Kidney epithelial cell (primary cell): ENCODE data around the gene EHD1. TPM values are rescaled to one million over a fixed set of nuclear protein-coding genes. Genes with fewer than 3 reads are reported as not detected.
A peak's percentile ranks its signal among the peaks of the same experiment; 100 is the strongest.

Source experiments
- DNase-seq: peaks from one replicate; pipeline ENCODE4 v3.0.0-alpha.2; 2010; ENCODE audit warnings: low read depth
- H3K27me3 ChIP-seq: 2 replicates; pipeline ENCODE4 v1.6.0; 2011; ENCODE audit warnings: low read length; ENCODE audit not compliant: control insufficient read depth, insufficient read depth
- H3K36me3 ChIP-seq: 2 replicates; pipeline ENCODE4 v1.5.1; 2011; ENCODE audit warnings: low read length; ENCODE audit not compliant: control insufficient read depth, insufficient read depth
- H3K4me3 ChIP-seq: 2 replicates; pipeline ENCODE4 v1.5.1; 2011; ENCODE audit warnings: low read depth, mild to moderate bottlenecking, control low read depth, low read length
- CTCF ChIP-seq: IDR thresholded peaks from 2 replicates; pipeline ENCODE4 v1.5.1; 2011; ENCODE audit warnings: mild to moderate bottlenecking, moderate library complexity, low read length, control low read depth, inconsistent platforms; ENCODE audit not compliant: insufficient read depth, poor library complexity, severe bottlenecking
- total RNA-seq: library from RNA; depleted of rRNA; stranded (reverse); fragments of >200 nt; gene quantifications from 2 replicates; pipeline ENCODE4 v1.2.3, GENCODE V29; 2015

Gene EHD1
- total RNA-seq, 1 donor from 2014 or later = 100 TPM

GRCh38 chr11:64871492-64871891, 6.9 kb downstream of the EHD1 start:
- no peak overlapping the region for H3K4me3 ChIP-seq
- peaks cover 6% of the 10 kb centered on the region for H3K36me3 ChIP-seq
- H3K27me3 ChIP-seq = no peaks in the 10 kb centered on the region
- DNase-seq = no peak
- no peak for TF ChIP-seq CTCF

GRCh38 chr11:64870893-64871466, 7.4 kb downstream of the EHD1 start:
- no peak for TF ChIP-seq CTCF
- H3K27me3 ChIP-seq = no peaks in the 10 kb centered on the region
- no peak for DNase-seq
- peaks cover 6% of the 10 kb centered on the region for H3K36me3 ChIP-seq
- no peak overlapping the region for H3K4me3 ChIP-seq

- H3K36me3 ChIP-seq = peaks cover 6% of the 10 kb centered on the region
- no peak overlapping the region for H3K4me3 ChIP-seq
- no peak for DNase-seq
- no peak for TF ChIP-seq CTCF
- no peaks in the 10 kb centered on the region for H3K27me3 ChIP-seq
Observed at GRCh38 chr11:64870176-64870892, 8.1 kb downstream of the EHD1 start.

- DNase-seq = no peak
- Histone ChIP-seq H3K4me3 (no peak overlapping the region), H3K36me3 (peaks cover 6% of the 10 kb centered on the region), H3K27me3 (no peaks in the 10 kb centered on the region)
- TF ChIP-seq CTCF = peak; percentile 45
Observed at GRCh38 chr11:64869571-64870175, 8.7 kb downstream of the EHD1 start.

- no peaks in the 10 kb centered on the region for H3K27me3 ChIP-seq
- no peak overlapping the region for H3K4me3 ChIP-seq
- peak; percentile 59 for DNase-seq
- no peak for TF ChIP-seq CTCF
- peaks cover 6% of the 10 kb centered on the region for H3K36me3 ChIP-seq
Observed at GRCh38 chr11:64868904-64869570, 9.4 kb downstream of the EHD1 start.
